OCI-LY3 (cell line): Measurements from ENCODE around the gene EFCAB6.

Source experiments
- H2AFZ ChIP-seq: fragments of 200-600, 300-600 bp; shearing (Covaris generic); 2 replicates; pipeline ENCODE4 v1.6.0; 2014; ENCODE audit warnings: antibody characterized with exemption, low read depth, low read length
- H3K27ac ChIP-seq: fragments of 200-600, 300-600 bp; sonication (generic); 2 replicates; pipeline ENCODE4 v1.5.1; 2014; ENCODE audit warnings: mild to moderate bottlenecking, low read length, moderate library complexity, mixed read lengths
- H3K27me3 ChIP-seq: fragments of 200-600, 300-600 bp; sonication (generic); 2 replicates; pipeline ENCODE4 v1.6.1; 2014; ENCODE audit warnings: low read depth, low read length, mixed read lengths
- H3K36me3 ChIP-seq: fragments of 200-600, 300-600 bp; sonication (generic); replicated peaks from 2 replicates; pipeline ENCODE3; 2014; ENCODE audit warnings: low read depth, low read length, mixed read lengths
- H3K4me1 ChIP-seq: fragments of 300-600, 200-600 bp; sonication (generic); 2 replicates; pipeline ENCODE4 v1.6.1; 2014; ENCODE audit warnings: low read length, mixed read lengths
- H3K4me2 ChIP-seq: fragments of 200-600, 300-600 bp; sonication (generic); 2 replicates; pipeline ENCODE4 v1.6.1; 2014; ENCODE audit warnings: low read length, mixed read lengths
- H3K4me3 ChIP-seq: fragments of 300-600, 200-600 bp; sonication (generic); 2 replicates; pipeline ENCODE4 v1.5.1; 2014; ENCODE audit warnings: antibody characterized with exemption, mild to moderate bottlenecking, low read length, moderate library complexity
- H3K79me2 ChIP-seq: fragments of 300-600, 200-600 bp; shearing (Covaris generic); 2 replicates; pipeline ENCODE4 v1.6.1; 2014; ENCODE audit warnings: mild to moderate bottlenecking, low read length, mixed read lengths
- H3K9ac ChIP-seq: fragments of 300-600, 200-600 bp; shearing (Covaris generic); 2 replicates; pipeline ENCODE4 v1.6.0; 2014; ENCODE audit warnings: mild to moderate bottlenecking, low read length, moderate library complexity
- H3K9me3 ChIP-seq: fragments of 200-600, 300-600 bp; shearing (Covaris generic); 2 replicates; pipeline ENCODE4 v1.6.1; 2014; ENCODE audit warnings: low read length, mixed read lengths; ENCODE audit not compliant: insufficient read depth
- H4K20me1 ChIP-seq: fragments of 200-600, 300-600 bp; sonication (generic); 2 replicates; pipeline ENCODE4 v1.6.1; 2016; ENCODE audit warnings: low read length, mixed read lengths; ENCODE audit not compliant: insufficient read depth
- CTCF ChIP-seq: fragments of 200-600, 300-600 bp; sonication (generic); IDR thresholded peaks from 2 replicates; pipeline ENCODE4 v1.5.1; 2014; ENCODE audit warnings: antibody characterized with exemption, low read length, low read depth
- EZH2phosphoT487 ChIP-seq: fragments of 200-600 bp; shearing (Covaris generic); IDR thresholded peaks from 2 replicates; pipeline ENCODE4 v1.6.1; 2018; ENCODE audit warnings: antibody characterized with exemption, mixed run types, low read depth

EFCAB6 gene

GRCh38 chr22:43587574-43587973 is 224.5 kb downstream of the EFCAB6 start:
- H3K36me3 ChIP-seq = no peaks in the 10 kb centered on the region
- H3K4me1 ChIP-seq = peaks cover 13% of the 10 kb centered on the region
- H3K4me2 ChIP-seq = no peak overlapping the region
- H3K27ac ChIP-seq = no peak overlapping the region
- H3K79me2 ChIP-seq = no peaks in the 10 kb centered on the region
- H3K4me3 ChIP-seq = no peak overlapping the region
- TF ChIP-seq CTCF = no peak
- H2AFZ ChIP-seq = no peak overlapping the region
- H3K27me3 ChIP-seq = peaks cover 49% of the 10 kb centered on the region
- no peaks in the 10 kb centered on the region for H4K20me1 ChIP-seq
- peaks cover 17% of the 10 kb centered on the region; the same call in 1 of the 2 replicates for H3K9me3 ChIP-seq
- H3K9ac ChIP-seq = no peak overlapping the region

- H3K36me3 ChIP-seq = no peaks in the 10 kb centered on the region
- peaks cover 11% of the 10 kb centered on the region for H3K4me1 ChIP-seq
- no peak overlapping the region for H3K27ac ChIP-seq
- H3K9me3 ChIP-seq = peaks cover 21% of the 10 kb centered on the region; the same call in 1 of the 2 replicates
- H3K79me2 ChIP-seq = no peaks in the 10 kb centered on the region
- TF ChIP-seq EZH2phosphoT487 = no peak
- no peak for TF ChIP-seq CTCF
- no peak overlapping the region for H3K4me2 ChIP-seq
- no peaks in the 10 kb centered on the region for H4K20me1 ChIP-seq
- H3K9ac ChIP-seq = no peak overlapping the region
- no peak overlapping the region for H3K4me3 ChIP-seq
- H2AFZ ChIP-seq = no peak overlapping the region
- peaks cover 38% of the 10 kb centered on the region for H3K27me3 ChIP-seq
Measured at GRCh38 chr22:43583501-43583900, 228.6 kb downstream of the EFCAB6 start.

GRCh38 chr22:43582394-43582793 is 229.7 kb downstream of the EFCAB6 start:
- Histone ChIP-seq H2AFZ (no peak overlapping the region), H3K4me1 (peaks cover 11% of the 10 kb centered on the region), H3K4me3 (no peak overlapping the region), H3K79me2 (no peaks in the 10 kb centered on the region), H3K9me3 (peaks cover 21% of the 10 kb centered on the region; the same call in 1 of the 2 replicates), H3K4me2 (no peak overlapping the region), H4K20me1 (no peaks in the 10 kb centered on the region), H3K27ac (no peak overlapping the region), H3K36me3 (no peaks in the 10 kb centered on the region), H3K9ac (no peak overlapping the region), H3K27me3 (peaks cover 30% of the 10 kb centered on the region)
- TF ChIP-seq EZH2phosphoT487 (no peak), CTCF (no peak)

GRCh38 chr22:43580271-43580750 is 231.8 kb downstream of the EFCAB6 start:
- Histone ChIP-seq H3K79me2 (no peaks in the 10 kb centered on the region), H3K36me3 (no peaks in the 10 kb centered on the region), H3K4me3 (no peak overlapping the region), H3K27ac (no peak overlapping the region), H3K9ac (no peak overlapping the region), H4K20me1 (no peaks in the 10 kb centered on the region), H3K9me3 (peaks cover 20% of the 10 kb centered on the region; the same call in 1 of the 2 replicates), H2AFZ (no peak overlapping the region), H3K27me3 (peaks cover 27% of the 10 kb centered on the region), H3K4me1 (peaks cover 11% of the 10 kb centered on the region), H3K4me2 (no peak overlapping the region)
- TF ChIP-seq CTCF = no peak
